T-cell (primary cell): Measurements from ENCODE around the gene CYP1B1. TPM values are rescaled to one million over a fixed set of nuclear protein-coding genes. Genes with fewer than 3 reads are reported as not detected.

Experiments
- ATAC-seq, 4 experiments: fragments of 200-7000 bp in 3 of 4; fragments of 150-1000 bp in 1 of 4; cut with Tn5 transposase; replicated peaks in 1 of 4; 1 replicate in 3 of 4; 2 replicates in 1 of 4; pipeline ENCODE4 v1.10.0; 2021; ENCODE audit warnings: moderate library complexity in 3 of 4, mild to moderate bottlenecking in 2 of 4, moderate number of reproducible peaks in 1 of 4
- CTCF ChIA-PET, 2 donors: fragments of 300-600 bp; sonication (Branson Sonifier 250); formaldehyde crosslinking; loops; one replicate each; lab custom pipeline; 2022; ENCODE audit warnings: antibody characterized with exemption in 2 of 2; lab: Charles Lee
- POLR2A ChIA-PET, 2 donors: fragments of 300-600 bp; sonication (Branson Sonifier 250); formaldehyde crosslinking; loops; one replicate each; lab custom pipeline; 2022; ENCODE audit warnings: antibody characterized with exemption in 2 of 2; lab: Charles Lee
- DNase-seq, 35 experiments: peaks; one replicate each; pipeline versions ENCODE4 v3.0.0 to v3.0.0-alpha.2; 2013 to 2023
- H3K27ac ChIP-seq: one replicate; pipeline ENCODE4 v1.5.1; 2013; ENCODE audit warnings: low read length
- H3K27me3 ChIP-seq, 2 experiments: replicated peaks in 1 of 2; 1 replicate in 1 of 2; 2 replicates in 1 of 2; pipeline versions ENCODE4 v1.6.1 to v1.7.0; 2013; ENCODE audit warnings: low read length in 1 of 2, mixed read lengths in 1 of 2; ENCODE audit not compliant: control insufficient read depth in 2 of 2, insufficient read depth in 2 of 2; ENCODE audit errors: extremely low read depth in 1 of 2
- H3K36me3 ChIP-seq, 2 donors: 1 replicate in 1 of 2; 2 replicates in 1 of 2; pipeline versions ENCODE4 v1.6.1 to v1.7.0; 2013; ENCODE audit warnings: low read length in 1 of 2; ENCODE audit not compliant: control insufficient read depth in 2 of 2, insufficient read depth in 1 of 2; ENCODE audit errors: extremely low read depth in 1 of 2
- H3K4me1 ChIP-seq, 2 experiments: 1 replicate in 1 of 2; 2 replicates in 1 of 2; pipeline versions ENCODE4 v1.6.1 to v1.7.0; 2013; ENCODE audit warnings: low read length in 2 of 2, mixed read lengths in 1 of 2; ENCODE audit not compliant: insufficient read depth in 2 of 2, control insufficient read depth in 1 of 2; ENCODE audit errors: extremely low read depth in 1 of 2
- H3K4me3 ChIP-seq, 2 donors: 1 replicate in 1 of 2; 2 replicates in 1 of 2; pipeline versions ENCODE4 v1.5.1 to v1.7.0; 2013; ENCODE audit warnings: mild to moderate bottlenecking in 2 of 2, low read length in 1 of 2, moderate library complexity in 1 of 2; ENCODE audit not compliant: control insufficient read depth in 1 of 2; ENCODE audit errors: extremely low read depth in 1 of 2
- H3K9me3 ChIP-seq: 2 replicates; pipeline ENCODE4 v1.7.0; 2013
- H3K27ac Mint-ChIP-seq, 2 donors: one replicate each; pipeline ENCODE4 v1.8.0; 2020 to 2021; ENCODE audit warnings: mild to moderate bottlenecking in 2 of 2, mixed read lengths in 2 of 2
- H3K27me3 Mint-ChIP-seq, 2 donors: one replicate each; pipeline ENCODE4 v1.8.0; 2021 to 2022; ENCODE audit warnings: mixed read lengths in 2 of 2
- H3K36me3 Mint-ChIP-seq: one replicate; pipeline ENCODE4 v1.8.0; 2021; ENCODE audit warnings: mixed read lengths
- H3K4me1 Mint-ChIP-seq, 3 donors: one replicate each; pipeline ENCODE4 v1.8.0; 2020 to 2022; ENCODE audit warnings: mixed read lengths in 3 of 3, mild to moderate bottlenecking in 1 of 3
- H3K4me3 Mint-ChIP-seq, 3 donors: one replicate each; pipeline ENCODE4 v1.8.0; 2020 to 2022; ENCODE audit warnings: mild to moderate bottlenecking in 3 of 3, mixed read lengths in 3 of 3, moderate library complexity in 3 of 3
- H3K9me3 Mint-ChIP-seq, 3 donors: one replicate each; pipeline ENCODE4 v1.8.0; 2020 to 2022; ENCODE audit warnings: mixed read lengths in 3 of 3
- WGBS: methylation state at CpG from one replicate; pipeline ENCODE4 v1.1.5; 2013; ENCODE audit warnings: missing lambda C conversion rate; ENCODE audit not compliant: insufficient coverage; 5-methylcytosine and 5-hydroxymethylcytosine counted together
- total RNA-seq, 35 experiments: library from RNA in 6 of 35; stranded (reverse) in 6 of 35; fragments of 120-200 nt in 1 of 35; gene quantifications; one replicate each; pipeline versions ENCODE4 v1.2.1 to v1.2.4 and lab custom pipeline; 2013 to 2026

The CYP1B1 gene
- under 1 TPM in 3 of 5 donors, not detected in 2; 0.66 to 0.85 (median 0.76) TPM for total RNA-seq
- 0.42 TPM for total RNA-seq (2013)
- total RNA-seq (lab: John Stamatoyannopoulos, UW): 0 to 362 (median 1.0) reads per million in 29 experiments

- WGBS: 9% methylated on average over 38 of the region's 46 CpGs
- no peak for DNase-seq
- peaks cover 53 to 69% of the 10 kb centered on the region in 2 donors for H3K27me3 Mint-ChIP-seq
Observed at GRCh38 chr2:38075507-38076151, at the start of gene CYP1B1. Gene CYP1B1, minus strand, starts transcription at chr2:38076151. Its CDS starts 763 bp downstream, at chr2:38075388.

GRCh38 chr2:38125007-38125406, 49.1 kb upstream of the CYP1B1 start:
- H3K27ac Mint-ChIP-seq: no peak overlapping the region

More at GRCh38 chr2:38075507-38076151, at the start of gene CYP1B1:
- Mint-ChIP-seq H3K4me1 (peaks cover 9 to 26% (median 25%) of the 10 kb centered on the region in 3 donors), H3K36me3 (no peaks in the 10 kb centered on the region), H3K27ac (no peak within 1 kb of the TSS), H3K4me3 (peak within 1 kb of the TSS; percentile 31 to 57 (median 57)), H3K9me3 (no peaks in the 10 kb centered on the region)
- H3K4me1 ChIP-seq: peaks cover 0 to 21% of the 10 kb centered on the region in 2 experiments
- peaks cover 10 to 57% of the 10 kb centered on the region in 2 experiments for H3K27me3 ChIP-seq
- POLR2A ChIA-PET: no interaction called here
- H3K27ac ChIP-seq: no peak within 1 kb of the TSS
- no peaks in the 10 kb centered on the region for H3K36me3 ChIP-seq
- H3K9me3 ChIP-seq: no peaks in the 10 kb centered on the region
- peak within 1 kb of the TSS in 1 of 2 donors; percentile 60 for H3K4me3 ChIP-seq
- CTCF ChIA-PET: no interaction called here
- no peak for ATAC-seq

GRCh38 chr2:38123911-38124310, 48.0 kb upstream of the CYP1B1 start:
- ATAC-seq: no peak
- no peaks in the 10 kb centered on the region for H3K36me3 Mint-ChIP-seq
- H3K9me3 Mint-ChIP-seq: peaks cover 10 to 12% (median 10%) of the 10 kb centered on the region in 3 donors
- POLR2A ChIA-PET: interaction anchor here in 1 of 2 donors (0.6 kb wide), 1 partner anchor 1817 kb away, joined by 5 read pairs; no protein-coding TSS in a partner anchor
- no peaks in the 10 kb centered on the region for H3K4me1 Mint-ChIP-seq
- Histone ChIP-seq H3K27ac (no peak overlapping the region), H3K4me1 (no peaks in the 10 kb centered on the region), H3K4me3 (no peak overlapping the region), H3K36me3 (no peaks in the 10 kb centered on the region), H3K27me3 (peaks cover 0 to 2% of the 10 kb centered on the region in 2 experiments), H3K9me3 (no peaks in the 10 kb centered on the region)
- H3K4me3 Mint-ChIP-seq: no peak overlapping the region
- H3K27ac Mint-ChIP-seq: no peak overlapping the region
- peaks cover 4 to 7% of the 10 kb centered on the region in 2 donors for H3K27me3 Mint-ChIP-seq
- WGBS: 71% methylated on average over 1 of the region's 1 CpG
- DNase-seq: no peak
- CTCF ChIA-PET: interaction anchor here (0.6 to 0.7 kb wide), 2 partner anchors 234 to 616 kb away, joined by 4 to 8 read pairs; no protein-coding TSS in a partner anchor

More at GRCh38 chr2:38125007-38125406, 49.1 kb upstream of the CYP1B1 start:
- no peak for DNase-seq
- ATAC-seq: no peak
- POLR2A ChIA-PET: no interaction called here
- no peaks in the 10 kb centered on the region for H3K4me1 ChIP-seq
- peaks cover 0 to 2% of the 10 kb centered on the region in 2 experiments for H3K27me3 ChIP-seq
- H3K4me3 ChIP-seq: no peak overlapping the region
- 82% methylated on average over 4 of the region's 5 CpGs for WGBS
- no peaks in the 10 kb centered on the region for H3K4me1 Mint-ChIP-seq
- CTCF ChIA-PET: no interaction called here
- H3K36me3 ChIP-seq: no peaks in the 10 kb centered on the region
- H3K27me3 Mint-ChIP-seq: no peaks in the 10 kb centered on the region
- H3K9me3 Mint-ChIP-seq: peaks cover 10 to 12% (median 10%) of the 10 kb centered on the region in 3 donors
- H3K4me3 Mint-ChIP-seq: no peak overlapping the region
- H3K27ac ChIP-seq: no peak overlapping the region
- H3K9me3 ChIP-seq: no peaks in the 10 kb centered on the region
- H3K36me3 Mint-ChIP-seq: no peaks in the 10 kb centered on the region

GRCh38 chr2:38122344-38122743, 46.4 kb upstream of the CYP1B1 start:
- DNase-seq (no peak), ATAC-seq (no peak)
- peaks cover 7 to 8% of the 10 kb centered on the region in 2 donors for H3K27me3 Mint-ChIP-seq
- no peaks in the 10 kb centered on the region for H3K36me3 Mint-ChIP-seq
- H3K4me3 Mint-ChIP-seq: no peak overlapping the region
- Histone ChIP-seq H3K27ac (no peak overlapping the region), H3K4me3 (no peak overlapping the region), H3K9me3 (no peaks in the 10 kb centered on the region), H3K36me3 (no peaks in the 10 kb centered on the region), H3K4me1 (no peaks in the 10 kb centered on the region), H3K27me3 (peaks cover 0 to 2% of the 10 kb centered on the region in 2 experiments)
- POLR2A ChIA-PET: no interaction called here
- CTCF ChIA-PET: no interaction called here
- H3K4me1 Mint-ChIP-seq: no peaks in the 10 kb centered on the region
- H3K27ac Mint-ChIP-seq: no peak overlapping the region
- whole genome bisulfite sequencing: 92% methylated on average over 5 of the region's 7 CpGs
- H3K9me3 Mint-ChIP-seq: peaks cover 8 to 10% (median 8%) of the 10 kb centered on the region in 3 donors

GRCh38 chr2:38121481-38121880, 45.5 kb upstream of the CYP1B1 start:
- H3K27ac ChIP-seq: no peak overlapping the region
- Mint-ChIP-seq H3K27ac (no peak overlapping the region), H3K27me3 (peaks cover 7 to 8% of the 10 kb centered on the region in 2 donors), H3K9me3 (peaks cover 1 to 2% (median 2%) of the 10 kb centered on the region in 3 donors), H3K36me3 (no peaks in the 10 kb centered on the region), H3K4me3 (no peak overlapping the region), H3K4me1 (no peaks in the 10 kb centered on the region)
- no peaks in the 10 kb centered on the region for H3K9me3 ChIP-seq
- CTCF ChIA-PET: no interaction called here
- no peaks in the 10 kb centered on the region for H3K4me1 ChIP-seq
- ATAC-seq (no peak), DNase-seq (no peak)
- H3K36me3 ChIP-seq: no peaks in the 10 kb centered on the region
- POLR2A ChIA-PET: no interaction called here
- no peak overlapping the region for H3K4me3 ChIP-seq
- 60% methylated on average over 1 of the region's 2 CpGs for WGBS
- peaks cover 0 to 2% of the 10 kb centered on the region in 2 experiments for H3K27me3 ChIP-seq

GRCh38 chr2:38120829-38121228, 44.9 kb upstream of the CYP1B1 start:
- no peaks in the 10 kb centered on the region for H3K4me1 Mint-ChIP-seq
- DNase-seq: no peak
- H3K27ac Mint-ChIP-seq: no peak overlapping the region
- H3K4me3 Mint-ChIP-seq: no peak overlapping the region
- Histone ChIP-seq H3K9me3 (no peaks in the 10 kb centered on the region), H3K4me1 (no peaks in the 10 kb centered on the region), H3K27ac (no peak overlapping the region), H3K4me3 (no peak overlapping the region), H3K27me3 (peaks cover 0 to 2% of the 10 kb centered on the region in 2 experiments), H3K36me3 (no peaks in the 10 kb centered on the region)
- ATAC-seq: no peak
- no peaks in the 10 kb centered on the region for H3K36me3 Mint-ChIP-seq
- H3K27me3 Mint-ChIP-seq: peaks cover 10 to 11% of the 10 kb centered on the region in 2 donors
- WGBS: 88% methylated on average over 4 of the region's 5 CpGs
- POLR2A ChIA-PET: no interaction called here
- no peaks in the 10 kb centered on the region for H3K9me3 Mint-ChIP-seq
- CTCF ChIA-PET: interaction anchor here in 1 of 2 donors (0.5 kb wide), 1 partner anchor 44 kb away, joined by 3 read pairs; no protein-coding TSS in a partner anchor
